GM23338 (cell line): ENCODE measurements around the gene TFDP1. TPM values are rescaled to one million over a fixed set of nuclear protein-coding genes. Genes with fewer than 3 reads are reported as not detected.
A peak's percentile ranks its signal among the peaks of the same experiment; 100 is the strongest.

Source experiments
- ATAC-seq: fragments of 200-7000 bp; cut with Tn5 transposase; 3 replicates; pipeline ENCODE4 v1.9.1; 2020
- DNase-seq: peaks from one replicate; pipeline ENCODE4 v3.0.0-alpha.2; 2015; ENCODE audit warnings: low spot score
- H2AFZ ChIP-seq: fragments of 200-600 bp; sonication (generic); 2 replicates; pipeline ENCODE4 v1.8.0; 2016; ENCODE audit warnings: antibody characterized with exemption, mild to moderate bottlenecking, moderate library complexity
- H3F3A ChIP-seq: fragments of 200-600 bp; sonication (generic); replicated peaks from 2 replicates; pipeline ENCODE4 v1.8.0; 2017; ENCODE audit warnings: antibody characterized with exemption, mixed run types, low read depth
- H3K27ac ChIP-seq: fragments of 200-600 bp; sonication (generic); 2 replicates; pipeline ENCODE4 v1.6.1; 2016; ENCODE audit warnings: low read depth
- H3K27me3 ChIP-seq: fragments of 200-600 bp; sonication (generic); 2 replicates; pipeline ENCODE4 v1.8.0; 2016; ENCODE audit warnings: mild to moderate bottlenecking, mixed run types, moderate library complexity; ENCODE audit not compliant: insufficient read depth
- H3K36me3 ChIP-seq: fragments of 200-600 bp; sonication (generic); 2 replicates; pipeline ENCODE4 v1.8.0; 2016; ENCODE audit warnings: mild to moderate bottlenecking; ENCODE audit not compliant: insufficient read depth
- H3K4me1 ChIP-seq: fragments of 200-600 bp; sonication (generic); 2 replicates; pipeline ENCODE4 v1.8.0; 2016; ENCODE audit warnings: mild to moderate bottlenecking, moderate library complexity; ENCODE audit not compliant: insufficient read depth
- H3K4me2 ChIP-seq: fragments of 200-600 bp; sonication (generic); 2 replicates; pipeline ENCODE4 v1.7.1; 2017; ENCODE audit warnings: mixed run types
- H3K4me3 ChIP-seq: fragments of 200-600 bp; sonication (generic); 2 replicates; pipeline ENCODE4 v1.6.1; 2016; ENCODE audit warnings: mixed run types
- H3K79me2 ChIP-seq: fragments of 200-600 bp; sonication (generic); replicated peaks from 2 replicates; pipeline ENCODE4 v1.8.0; 2017; ENCODE audit warnings: mild to moderate bottlenecking; ENCODE audit not compliant: insufficient read depth
- H3K9me2 ChIP-seq: fragments of 200-600 bp; sonication (generic); 2 replicates; pipeline ENCODE4 v1.8.0; 2017; ENCODE audit not compliant: insufficient read depth
- H4K20me1 ChIP-seq: fragments of 200-600 bp; sonication (generic); replicated peaks from 2 replicates; pipeline ENCODE4 v1.8.0; 2017; ENCODE audit warnings: mild to moderate bottlenecking; ENCODE audit not compliant: insufficient read depth
- H3K27ac Mint-ChIP-seq: 2 replicates; pipeline ENCODE4 v1.8.0; 2020; ENCODE audit warnings: inconsistent platforms, mild to moderate bottlenecking, moderate library complexity, mixed read lengths
- H3K27me3 Mint-ChIP-seq: 3 replicates; pipeline ENCODE4 v1.8.0; 2022; ENCODE audit warnings: low read depth, mild to moderate bottlenecking, moderate library complexity, mixed read lengths, inconsistent platforms; ENCODE audit not compliant: insufficient read depth, poor library complexity
- H3K36me3 Mint-ChIP-seq: 3 replicates; pipeline ENCODE4 v1.8.0; 2021; ENCODE audit warnings: low read depth, mild to moderate bottlenecking, inconsistent platforms, moderate library complexity, mixed read lengths
- H3K4me1 Mint-ChIP-seq: 3 replicates; pipeline ENCODE4 v1.8.0; 2020; ENCODE audit warnings: mild to moderate bottlenecking, inconsistent platforms, mixed read lengths
- H3K4me3 Mint-ChIP-seq: 3 replicates; pipeline ENCODE4 v1.8.0; 2021; ENCODE audit warnings: moderate library complexity, mild to moderate bottlenecking, inconsistent platforms, mixed read lengths
- H3K9me3 Mint-ChIP-seq: 3 replicates; pipeline ENCODE4 v1.8.0; 2020; ENCODE audit warnings: moderate library complexity, mild to moderate bottlenecking, inconsistent platforms, mixed read lengths
- CREB1 ChIP-seq: fragments of 250-450 bp; sonication (Bioruptor Pico); IDR thresholded peaks from 2 replicates; pipeline ENCODE4 v1.5.0; 2020; ENCODE audit warnings: low read depth, mild to moderate bottlenecking, moderate library complexity
- ETS1 ChIP-seq: IDR thresholded peaks from 2 replicates; pipeline ENCODE4 v1.6.1; 2016; ENCODE audit warnings: antibody characterized with exemption
- EZH2 ChIP-seq: fragments of 200-600 bp; sonication (generic); IDR thresholded peaks from one replicate; pipeline ENCODE4 v1.8.0; 2017; ENCODE audit warnings: antibody characterized with exemption, mild to moderate bottlenecking, low read depth; ENCODE audit not compliant: unreplicated experiment
- EZH2phosphoT487 ChIP-seq: fragments of 200-600 bp; sonication (generic); IDR thresholded peaks from one replicate; pipeline ENCODE4 v1.8.1; 2018; ENCODE audit warnings: antibody characterized with exemption; ENCODE audit not compliant: unreplicated experiment
- POLR2AphosphoS5 ChIP-seq: IDR thresholded peaks from 2 replicates; pipeline ENCODE4 v1.6.1; 2016; ENCODE audit warnings: antibody characterized with exemption, low read depth
- ZNF114 ChIP-seq: fragments of 250-450 bp; sonication (Bioruptor Pico); IDR thresholded peaks from 2 replicates; pipeline ENCODE4 v1.5.0; 2020; ENCODE audit warnings: mild to moderate bottlenecking, moderate library complexity
- ZNF331 ChIP-seq: fragments of 250-450 bp; sonication (Bioruptor Pico); IDR thresholded peaks from 2 replicates; pipeline ENCODE4 v1.5.0; 2020; ENCODE audit warnings: low read depth, mild to moderate bottlenecking, moderate library complexity
- ZNF462 ChIP-seq: fragments of 250-450 bp; sonication (Bioruptor Pico); IDR thresholded peaks from 2 replicates; pipeline ENCODE4 v1.5.0; 2020; ENCODE audit warnings: mild to moderate bottlenecking, moderate library complexity
- polyA plus RNA-seq: library from polyadenylated mRNA; unstranded; fragments of >200 nt; fragmentation: Nextera tagmentation; extraction: Ambion mirVana; gene quantifications from 2 replicates; pipeline ENCODE4 v1.2.1, GENCODE V29; 2016
- total RNA-seq: library from RNA; depleted of rRNA; stranded (reverse); fragments of >200 nt; shearing (Covaris generic); gene quantifications from 2 replicates; pipeline ENCODE4 v1.2.3, GENCODE V29; 2014

Gene TFDP1
- total and polyA plus RNA-seq, 2 experiments from 2014 or later, result 42.9 to 80.0 TPM

- H3K9me2 ChIP-seq, result no peaks in the 10 kb centered on the region
- no peaks in the 10 kb centered on the region for H3K36me3 Mint-ChIP-seq
- H2AFZ ChIP-seq, result no peak overlapping the region
- no peaks in the 10 kb centered on the region; the same call in 2 of the 3 replicates for H3K9me3 Mint-ChIP-seq
- no peak overlapping the region for H3K27ac ChIP-seq
- no peak for ATAC-seq
- no peak overlapping the region for H3K27ac Mint-ChIP-seq
- no peaks in the 10 kb centered on the region for H3K4me1 ChIP-seq
- no peaks in the 10 kb centered on the region for H4K20me1 ChIP-seq
- H3K4me3 Mint-ChIP-seq, result no peak overlapping the region
- H3K27me3 ChIP-seq, result no peaks in the 10 kb centered on the region
- no peaks in the 10 kb centered on the region for H3K79me2 ChIP-seq
- no peaks in the 10 kb centered on the region for H3K36me3 ChIP-seq
- H3K4me3 ChIP-seq, result no peak overlapping the region
- no peaks in the 10 kb centered on the region for H3F3A ChIP-seq
- TF ChIP-seq ETS1, result no peak
- no peak for TF ChIP-seq CREB1
- no peak for TF ChIP-seq POLR2AphosphoS5
- no peak for TF ChIP-seq EZH2
- TF ChIP-seq ZNF114 (CRISPR knock-in tag), result no peak
- TF ChIP-seq ZNF331 (CRISPR knock-in tag), result no peak
- no peak overlapping the region for H3K4me2 ChIP-seq
- no peaks in the 10 kb centered on the region for H3K27me3 Mint-ChIP-seq
- DNase-seq, result no peak
- H3K4me1 Mint-ChIP-seq, result peaks cover 9% of the 10 kb centered on the region
Observed at GRCh38 chr13:113656003-113656588, 71.5 kb downstream of the TFDP1 start.

- no peaks in the 10 kb centered on the region for H3K36me3 ChIP-seq
- no peak overlapping the region for H3K4me2 ChIP-seq
- Mint-ChIP-seq H3K27me3 (no peaks in the 10 kb centered on the region), H3K4me3 (no peak overlapping the region), H3K4me1 (peaks cover 9% of the 10 kb centered on the region), H3K36me3 (no peaks in the 10 kb centered on the region), H3K27ac (no peak overlapping the region), H3K9me3 (no peaks in the 10 kb centered on the region; the same call in 2 of the 3 replicates)
- H3K9me2 ChIP-seq, result no peaks in the 10 kb centered on the region
- no peaks in the 10 kb centered on the region for H3K79me2 ChIP-seq
- ATAC-seq (0 out of 3 replicates have a peak, but pooled peaks have one; percentile 17), DNase-seq (no peak)
- no peak overlapping the region for H3K27ac ChIP-seq
- no peak overlapping the region for H2AFZ ChIP-seq
- H3K27me3 ChIP-seq, result no peaks in the 10 kb centered on the region
- no peaks in the 10 kb centered on the region for H4K20me1 ChIP-seq
- H3K4me3 ChIP-seq, result no peak overlapping the region
- no peak for TF ChIP-seq ZNF462 (CRISPR knock-in tag)
- no peak for TF ChIP-seq ZNF114 (CRISPR knock-in tag)
- no peak for TF ChIP-seq EZH2phosphoT487
- no peak for TF ChIP-seq EZH2
- no peaks in the 10 kb centered on the region for H3F3A ChIP-seq
- H3K4me1 ChIP-seq, result no peaks in the 10 kb centered on the region
Observed at GRCh38 chr13:113656831-113657671, 72.5 kb downstream of the TFDP1 start.
